Activated CD4-positive, alpha-beta memory T cell treated with anti-CD3 and anti-CD28 coated beads, Interleukin-2, amount 10 ng/mL, durations not matched to agents 7 days and 5 days (primary cell): Measurements from ENCODE around the gene KCNJ4. TPM values are rescaled to one million over a fixed set of nuclear protein-coding genes. Genes with fewer than 3 reads are reported as not detected.
"Not testable (repeated sequence)": the region's sequence is repeated elsewhere in the genome, so short reads cannot be mapped to it uniquely, and the experiment has no call there.

ENCODE experiments used
- CTCF ChIA-PET: fragments of 350-600 bp; sonication (Branson Sonifier 250); formaldehyde crosslinking; loops from one replicate; lab custom pipeline; 2021; ENCODE audit warnings: antibody characterized with exemption, inconsistent platforms; lab: Charles Lee
- POLR2A ChIA-PET: fragments of 350-600 bp; sonication (Branson Sonifier 250); formaldehyde crosslinking; loops from one replicate; lab custom pipeline; 2021; ENCODE audit warnings: antibody characterized with exemption; lab: Charles Lee
- DNase-seq: peaks from one replicate; pipeline ENCODE4 v3.0.0-alpha.2; 2020
- H3K27ac Mint-ChIP-seq: one replicate; pipeline ENCODE4 v1.8.0; 2021; ENCODE audit warnings: mild to moderate bottlenecking, mixed read lengths
- H3K27me3 Mint-ChIP-seq: one replicate; pipeline ENCODE4 v1.8.0; 2021; ENCODE audit warnings: mixed read lengths
- H3K36me3 Mint-ChIP-seq: one replicate; pipeline ENCODE4 v1.8.0; 2021; ENCODE audit warnings: low read depth, mixed read lengths
- H3K4me1 Mint-ChIP-seq: one replicate; pipeline ENCODE4 v1.8.0; 2021; ENCODE audit warnings: mixed read lengths
- H3K4me3 Mint-ChIP-seq: one replicate; pipeline ENCODE4 v1.8.0; 2021; ENCODE audit warnings: mild to moderate bottlenecking, mixed read lengths
- H3K9me3 Mint-ChIP-seq: one replicate; pipeline ENCODE4 v1.8.0; 2021; ENCODE audit warnings: mixed read lengths
- total RNA-seq, 2 experiments: library from RNA; stranded (reverse); gene quantifications; one replicate each; pipeline ENCODE4 v1.2.3, GENCODE V29; 2021

The KCNJ4 gene
- total RNA-seq, 2 experiments from 2014 or later = not detected

- no peaks in the 10 kb centered on the region for H3K9me3 Mint-ChIP-seq
- H3K36me3 Mint-ChIP-seq = peaks cover 93% of the 10 kb centered on the region
- H3K27ac Mint-ChIP-seq = no peak overlapping the region
- no peak for DNase-seq
- H3K4me3 Mint-ChIP-seq = no peak overlapping the region
- H3K4me1 Mint-ChIP-seq = peaks cover 38% of the 10 kb centered on the region
- ChIA-PET POLR2A (interaction anchor here (1.0 to 4.9 kb wide), 7 partner anchors 8 to 84 kb away, joined by 3 to 31 read pairs (median 5); partner anchors contain the start of gene KDELR3), CTCF (no interaction called here)
- no peaks in the 10 kb centered on the region for H3K27me3 Mint-ChIP-seq
These were observed 32.9 kb upstream of the KCNJ4 start for GRCh38 chr22:38487946-38488345.

- H3K4me3 Mint-ChIP-seq = no peak overlapping the region
- no peaks in the 10 kb centered on the region for H3K27me3 Mint-ChIP-seq
- DNase-seq = no peak
- CTCF ChIA-PET = interaction anchor here (0.7 kb wide), 1 partner anchor 10 kb away, joined by 3 read pairs; no protein-coding TSS in a partner anchor
- H3K4me1 Mint-ChIP-seq = peaks cover 28% of the 10 kb centered on the region
- H3K36me3 Mint-ChIP-seq = peaks cover 94% of the 10 kb centered on the region
- no peak overlapping the region for H3K27ac Mint-ChIP-seq
- no peaks in the 10 kb centered on the region for H3K9me3 Mint-ChIP-seq
- POLR2A ChIA-PET = interaction anchor here (1.1 to 1.9 kb wide), 3 partner anchors 9 to 17 kb away, joined by 4 to 9 read pairs (median 6); partner anchors contain the start of gene KDELR3
These were observed 30.8 kb upstream of the KCNJ4 start for GRCh38 chr22:38485783-38486182.

- Mint-ChIP-seq H3K27ac (no peak overlapping the region), H3K4me3 (no peak overlapping the region), H3K36me3 (peaks cover 84% of the 10 kb centered on the region), H3K9me3 (no peaks in the 10 kb centered on the region), H3K4me1 (peaks cover 17% of the 10 kb centered on the region), H3K27me3 (no peaks in the 10 kb centered on the region)
- POLR2A ChIA-PET = interaction anchor here (1.3 to 4.2 kb wide), 3 partner anchors 11 to 16 kb away, joined by 3 to 16 read pairs (median 6); partner anchors contain the start of gene KDELR3
- CTCF ChIA-PET = no interaction called here
- DNase-seq = no peak
These were observed 29.2 kb upstream of the KCNJ4 start for GRCh38 chr22:38484244-38484643.

GRCh38 chr22:38482662-38483308 is 27.8 kb upstream of the KCNJ4 start:
- CTCF ChIA-PET = interaction anchor here (0.6 to 0.9 kb wide), 2 partner anchors 339 to 430 kb away, joined by 3 to 4 read pairs; no protein-coding TSS in a partner anchor
- Mint-ChIP-seq H3K4me3 (no peak overlapping the region), H3K27me3 (no peaks in the 10 kb centered on the region), H3K9me3 (no peaks in the 10 kb centered on the region), H3K27ac (no peak overlapping the region), H3K36me3 (peaks cover 75% of the 10 kb centered on the region), H3K4me1 (peaks cover 8% of the 10 kb centered on the region)
- POLR2A ChIA-PET = interaction anchor here (1.5 to 6.3 kb wide), 3 partner anchors 8 to 13 kb away, joined by 4 to 31 read pairs (median 16); no protein-coding TSS in a partner anchor
- no peak for DNase-seq

GRCh38 chr22:38481871-38482332 is 26.9 kb upstream of the KCNJ4 start:
- Mint-ChIP-seq H3K4me1 (peaks cover 7% of the 10 kb centered on the region), H3K36me3 (peaks cover 70% of the 10 kb centered on the region)
- POLR2A ChIA-PET = interaction anchor here (1.0 to 6.3 kb wide), 9 partner anchors 8 to 89 kb away, joined by 3 to 31 read pairs (median 4); partner anchors contain the start of genes DMC1 and KDELR3

GRCh38 chr22:38481162-38481870 is 26.3 kb upstream of the KCNJ4 start:
- Mint-ChIP-seq H3K4me1 (peaks cover 7% of the 10 kb centered on the region), H3K36me3 (peaks cover 64% of the 10 kb centered on the region), H3K4me3 (no peak overlapping the region), H3K27me3 (no peaks in the 10 kb centered on the region), H3K27ac (peak overlapping the region; percentile 33), H3K9me3 (no peaks in the 10 kb centered on the region)
- DNase-seq = no peak
- CTCF ChIA-PET = interaction anchor here (0.6 to 1.5 kb wide), 4 partner anchors 12 to 447 kb away, joined by 3 read pairs; no protein-coding TSS in a partner anchor
- POLR2A ChIA-PET = interaction anchor here (0.6 to 6.3 kb wide), 13 partner anchors 9 to 848 kb away, joined by 3 to 31 read pairs (median 3); partner anchors contain the start of genes DMC1 and KDELR3

More at GRCh38 chr22:38481871-38482332, 26.9 kb upstream of the KCNJ4 start:
- Mint-ChIP-seq H3K27ac (no peak overlapping the region), H3K4me3 (no peak overlapping the region), H3K9me3 (no peaks in the 10 kb centered on the region), H3K27me3 (no peaks in the 10 kb centered on the region)
- CTCF ChIA-PET = interaction anchor here (0.6 to 1.5 kb wide), 4 partner anchors 12 to 446 kb away, joined by 3 read pairs; no protein-coding TSS in a partner anchor
- no peak for DNase-seq

- Mint-ChIP-seq H3K9me3 (no peaks in the 10 kb centered on the region), H3K27me3 (peaks cover under 1% of the 10 kb centered on the region), H3K4me3 (no peak overlapping the region), H3K4me1 (peaks cover 4% of the 10 kb centered on the region), H3K36me3 (peaks cover 44% of the 10 kb centered on the region), H3K27ac (no peak overlapping the region)
- DNase-seq = no peak
- ChIA-PET CTCF (no interaction called here), POLR2A (interaction anchor here (0.6 to 6.3 kb wide), 8 partner anchors 8 to 183 kb away, joined by 3 to 31 read pairs (median 8); partner anchors contain the start of gene DMC1)
These were observed 24.3 kb upstream of the KCNJ4 start for GRCh38 chr22:38479096-38479837.

GRCh38 chr22:38477585-38477984 is 22.6 kb upstream of the KCNJ4 start:
- DNase-seq = no peak
- ChIA-PET POLR2A (interaction anchor here (0.6 to 6.3 kb wide), 6 partner anchors 13 to 425 kb away, joined by 3 to 31 read pairs (median 10); partner anchors contain the start of gene DMC1), CTCF (no interaction called here)
- Mint-ChIP-seq H3K4me3 (no peak overlapping the region), H3K9me3 (no peaks in the 10 kb centered on the region), H3K27me3 (peaks cover 4% of the 10 kb centered on the region), H3K36me3 (peaks cover 27% of the 10 kb centered on the region), H3K4me1 (no peaks in the 10 kb centered on the region), H3K27ac (no peak overlapping the region)

GRCh38 chr22:38474003-38474607 is 19.1 kb upstream of the KCNJ4 start:
- Mint-ChIP-seq H3K4me3 (no peak overlapping the region), H3K36me3 (peaks cover 5% of the 10 kb centered on the region), H3K9me3 (no peaks in the 10 kb centered on the region), H3K4me1 (no peaks in the 10 kb centered on the region), H3K27ac (no peak overlapping the region), H3K27me3 (peaks cover 4% of the 10 kb centered on the region)
- CTCF ChIA-PET = no interaction called here
- DNase-seq = no peak
- POLR2A ChIA-PET = no interaction called here

GRCh38 chr22:38471237-38471636 is 16.2 kb upstream of the KCNJ4 start:
- POLR2A ChIA-PET = interaction anchor here (0.9 to 1.3 kb wide), 2 partner anchors 9 to 11 kb away, joined by 3 to 4 read pairs; no protein-coding TSS in a partner anchor
- Mint-ChIP-seq H3K4me1 (peaks cover 11% of the 10 kb centered on the region), H3K27me3 (peaks cover 19% of the 10 kb centered on the region), H3K9me3 (no peaks in the 10 kb centered on the region), H3K27ac (no peak overlapping the region), H3K4me3 (no peak overlapping the region), H3K36me3 (no peaks in the 10 kb centered on the region)
- no peak for DNase-seq
- CTCF ChIA-PET = no interaction called here

GRCh38 chr22:38470179-38470578 is 15.2 kb upstream of the KCNJ4 start:
- H3K9me3 Mint-ChIP-seq, H3K27ac Mint-ChIP-seq, H3K4me3 Mint-ChIP-seq, H3K36me3 Mint-ChIP-seq, DNase-seq, POLR2A ChIA-PET: not testable (repeated sequence)
- Mint-ChIP-seq H3K4me1 (peaks cover 11% of the 10 kb centered on the region), H3K27me3 (peaks cover 27% of the 10 kb centered on the region)
- CTCF ChIA-PET = interaction anchor here (1.4 kb wide), 1 partner anchor 11 kb away, joined by 3 read pairs; no protein-coding TSS in a partner anchor
